Measurements from ENCODE around the gene IFITM5.

- TF ChIP-seq GATA2 (IDR thresholded peaks at IDR 0.05; ENCODE audit: low read depth, low read length) (no peak), GATA3 (IDR thresholded peaks at IDR 0.05; ENCODE audit: low read depth, low read length) (no peak)
These were observed 28.2 kb upstream of the IFITM5 start for GRCh38 chr11:327581-327923.
